ENCODE results near the gene ZSCAN25.
"Not testable (repeated sequence)": the region's sequence is repeated elsewhere in the genome, so short reads cannot be mapped to it uniquely, and the experiment has no call there.

The ZSCAN25 gene

GRCh38 chr7:99643464-99643863 lies 26.7 kb downstream of the ZSCAN25 start:
- Histone ChIP-seq H3K36me3 (replicated peaks) (no peaks in the 10 kb centered on the region), H3K27ac (no peak overlapping the region), H3K27me3 (replicated peaks) (no peaks in the 10 kb centered on the region), H3K4me3 (ENCODE audit: low read depth, low read length) (no peak overlapping the region)
- in situ Hi-C loops (cut with HindIII; ENCODE audit: low pct_ligation_motif_present, low sequenced_read_pairs): no loop called here
- TF ChIP-seq CTCF (IDR thresholded peaks at IDR 0.05; ENCODE audit: low read depth, low read length, missing control alignments): no peak
- no peak for DNase-seq

GRCh38 chr7:99644431-99644830 lies 27.7 kb downstream of the ZSCAN25 start:
- Histone ChIP-seq H3K36me3 (replicated peaks) (no peaks in the 10 kb centered on the region), H3K27ac (no peak overlapping the region), H3K4me3 (ENCODE audit: low read depth, low read length) (no peak overlapping the region), H3K27me3 (replicated peaks) (no peaks in the 10 kb centered on the region)
- no peak for TF ChIP-seq CTCF (IDR thresholded peaks at IDR 0.05; ENCODE audit: low read depth, low read length, missing control alignments)
- in situ Hi-C loops (cut with HindIII; ENCODE audit: low pct_ligation_motif_present, low sequenced_read_pairs): no loop called here
- no peak for DNase-seq

- DNase-seq: no peak
- Histone ChIP-seq H3K27ac (no peak overlapping the region), H3K27me3 (replicated peaks) (no peaks in the 10 kb centered on the region), H3K36me3 (replicated peaks) (no peaks in the 10 kb centered on the region), H3K4me3 (ENCODE audit: low read depth, low read length) (no peak overlapping the region)
- in situ Hi-C loops (cut with HindIII; ENCODE audit: low pct_ligation_motif_present, low sequenced_read_pairs): no loop called here
- no peak for TF ChIP-seq CTCF (IDR thresholded peaks at IDR 0.05; ENCODE audit: low read depth, low read length, missing control alignments)
Measured at GRCh38 chr7:99645590-99645989, 28.8 kb downstream of the ZSCAN25 start.

- no peak for DNase-seq
- in situ Hi-C loops (cut with HindIII; ENCODE audit: low pct_ligation_motif_present, low sequenced_read_pairs): no loop called here
- H3K27me3 ChIP-seq (replicated peaks): no peaks in the 10 kb centered on the region
- no peak overlapping the region for H3K27ac ChIP-seq
- H3K4me3 ChIP-seq (ENCODE audit: low read depth, low read length): no peak overlapping the region
- TF ChIP-seq CTCF (IDR thresholded peaks at IDR 0.05; ENCODE audit: low read depth, low read length, missing control alignments): no peak
- H3K36me3 ChIP-seq (replicated peaks): no peaks in the 10 kb centered on the region
Measured at GRCh38 chr7:99648843-99649242, 32.1 kb downstream of the ZSCAN25 start.

- Histone ChIP-seq H3K4me3 (ENCODE audit: low read depth, low read length) (no peak overlapping the region), H3K27me3 (replicated peaks) (no peaks in the 10 kb centered on the region), H3K36me3 (replicated peaks) (no peaks in the 10 kb centered on the region), H3K27ac (no peak overlapping the region)
- in situ Hi-C loops (cut with HindIII; ENCODE audit: low pct_ligation_motif_present, low sequenced_read_pairs): no loop called here
- DNase-seq: no peak
- no peak for TF ChIP-seq CTCF (IDR thresholded peaks at IDR 0.05; ENCODE audit: low read depth, low read length, missing control alignments)
Measured at GRCh38 chr7:99651290-99651689, 34.5 kb downstream of the ZSCAN25 start.

GRCh38 chr7:99652671-99653070 lies 35.9 kb downstream of the ZSCAN25 start:
- Histone ChIP-seq H3K4me3 (ENCODE audit: low read depth, low read length) (no peak overlapping the region), H3K27ac (no peak overlapping the region), H3K27me3 (replicated peaks) (no peaks in the 10 kb centered on the region), H3K36me3 (replicated peaks) (no peaks in the 10 kb centered on the region)
- DNase-seq: no peak
- in situ Hi-C loops (cut with HindIII; ENCODE audit: low pct_ligation_motif_present, low sequenced_read_pairs): no loop called here
- no peak for TF ChIP-seq CTCF (IDR thresholded peaks at IDR 0.05; ENCODE audit: low read depth, low read length, missing control alignments)

- DNase-seq; H3K27me3 ChIP-seq (replicated peaks); H3K27ac ChIP-seq; in situ Hi-C loops (cut with HindIII; ENCODE audit: low pct_ligation_motif_present, low sequenced_read_pairs); H3K4me3 ChIP-seq (ENCODE audit: low read depth, low read length); H3K36me3 ChIP-seq (replicated peaks): not testable (repeated sequence)
Measured at GRCh38 chr7:99653269-99653668, 36.5 kb downstream of the ZSCAN25 start.

All from brain microvascular endothelial cell (primary cell).